Measurements from ENCODE around the gene PARD3.

DNA sequence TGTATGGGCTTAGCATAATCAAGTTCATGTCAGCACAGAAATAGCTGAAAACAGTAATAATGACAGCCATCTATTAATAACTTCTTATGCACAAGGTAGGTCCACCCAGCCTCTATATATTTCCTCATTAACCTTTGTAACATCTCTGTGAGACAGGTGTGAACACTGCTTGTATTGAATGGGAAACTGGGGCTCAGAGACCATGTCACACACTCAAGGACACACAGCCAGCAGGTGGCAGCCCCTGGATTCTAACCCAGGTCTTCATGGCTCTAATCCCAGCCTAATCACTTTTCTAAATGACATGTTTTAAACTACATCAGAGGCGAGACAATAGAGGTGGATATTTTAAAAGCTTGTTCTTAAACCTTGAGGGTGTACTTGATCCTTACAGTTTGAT, 591.4 kb downstream of the PARD3 start:
- TF ChIP-seq RAD21 (conservative IDR thresholded peaks at IDR 0.05 in 1 of 2, IDR thresholded peaks at IDR 0.05 in 1 of 2) = 0 out of 5 replicates have a peak, but pooled peaks of 1 of the 2 experiments have one; percentile 9
- TF ChIP-seq, protein P1, sequence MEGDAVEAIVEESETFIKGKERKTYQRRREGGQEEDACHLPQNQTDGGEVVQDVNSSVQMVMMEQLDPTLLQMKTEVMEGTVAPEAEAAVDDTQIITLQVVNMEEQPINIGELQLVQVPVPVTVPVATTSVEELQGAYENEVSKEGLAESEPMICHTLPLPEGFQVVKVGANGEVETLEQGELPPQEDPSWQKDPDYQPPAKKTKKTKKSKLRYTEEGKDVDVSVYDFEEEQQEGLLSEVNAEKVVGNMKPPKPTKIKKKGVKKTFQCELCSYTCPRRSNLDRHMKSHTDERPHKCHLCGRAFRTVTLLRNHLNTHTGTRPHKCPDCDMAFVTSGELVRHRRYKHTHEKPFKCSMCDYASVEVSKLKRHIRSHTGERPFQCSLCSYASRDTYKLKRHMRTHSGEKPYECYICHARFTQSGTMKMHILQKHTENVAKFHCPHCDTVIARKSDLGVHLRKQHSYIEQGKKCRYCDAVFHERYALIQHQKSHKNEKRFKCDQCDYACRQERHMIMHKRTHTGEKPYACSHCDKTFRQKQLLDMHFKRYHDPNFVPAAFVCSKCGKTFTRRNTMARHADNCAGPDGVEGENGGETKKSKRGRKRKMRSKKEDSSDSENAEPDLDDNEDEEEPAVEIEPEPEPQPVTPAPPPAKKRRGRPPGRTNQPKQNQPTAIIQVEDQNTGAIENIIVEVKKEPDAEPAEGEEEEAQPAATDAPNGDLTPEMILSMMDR (IDR thresholded peaks at IDR 0.05) = peak; percentile 25; the same call in 1 of the 3 replicates
- TF ChIP-seq NR3C1 (IDR thresholded peaks at IDR 0.05) = no peak
- TF ChIP-seq PHF8 (IDR thresholded peaks at IDR 0.05; ENCODE audit: borderline replicate concordance, low read depth) = no peak
- no peak for TF ChIP-seq EP300 (IDR thresholded peaks at IDR 0.05)
- TF ChIP-seq EHF (CRISPR knock-in tag; IDR thresholded peaks at IDR 0.05) = no peak

All from A549 (cell line).